Activated naive CD4-positive, alpha-beta T cell treated with anti-CD3 and anti-CD28 coated beads, Interleukin-2, amount 50 U/mL, for 72 hours (primary cell): ENCODE measurements around the gene EXOC3. TPM values are rescaled to one million over a fixed set of nuclear protein-coding genes. Genes with fewer than 3 reads are reported as not detected.

Experiments
- ATAC-seq, 2 donors: fragments of 150-1000 bp; cut with Tn5 transposase; 2 replicates each; pipeline ENCODE4 v1.10.0; 2021; ENCODE audit warnings: mild to moderate bottlenecking in 2 of 2, moderate library complexity in 2 of 2
- DNase-seq, 2 donors: peaks; one replicate each; pipeline ENCODE4 v3.0.0; 2021 to 2022; ENCODE audit warnings: low spot score in 2 of 2
- H3K27ac Mint-ChIP-seq, 2 donors: one replicate each; pipeline ENCODE4 v1.8.0; 2022; ENCODE audit warnings: mild to moderate bottlenecking in 2 of 2, mixed read lengths in 2 of 2
- H3K36me3 Mint-ChIP-seq, 2 donors: one replicate each; pipeline ENCODE4 v1.8.0; 2022; ENCODE audit warnings: mixed read lengths in 2 of 2
- H3K9me3 Mint-ChIP-seq, 2 donors: one replicate each; pipeline ENCODE4 v1.8.0; 2022; ENCODE audit warnings: mixed read lengths in 2 of 2
- total RNA-seq, 2 donors: library from RNA; stranded (reverse); gene quantifications; one replicate each; pipeline ENCODE4 v1.2.3, GENCODE V29; 2022

Gene EXOC3
- total RNA-seq, 2 donors from 2014 or later, result 83.8 to 101 TPM

DNA sequence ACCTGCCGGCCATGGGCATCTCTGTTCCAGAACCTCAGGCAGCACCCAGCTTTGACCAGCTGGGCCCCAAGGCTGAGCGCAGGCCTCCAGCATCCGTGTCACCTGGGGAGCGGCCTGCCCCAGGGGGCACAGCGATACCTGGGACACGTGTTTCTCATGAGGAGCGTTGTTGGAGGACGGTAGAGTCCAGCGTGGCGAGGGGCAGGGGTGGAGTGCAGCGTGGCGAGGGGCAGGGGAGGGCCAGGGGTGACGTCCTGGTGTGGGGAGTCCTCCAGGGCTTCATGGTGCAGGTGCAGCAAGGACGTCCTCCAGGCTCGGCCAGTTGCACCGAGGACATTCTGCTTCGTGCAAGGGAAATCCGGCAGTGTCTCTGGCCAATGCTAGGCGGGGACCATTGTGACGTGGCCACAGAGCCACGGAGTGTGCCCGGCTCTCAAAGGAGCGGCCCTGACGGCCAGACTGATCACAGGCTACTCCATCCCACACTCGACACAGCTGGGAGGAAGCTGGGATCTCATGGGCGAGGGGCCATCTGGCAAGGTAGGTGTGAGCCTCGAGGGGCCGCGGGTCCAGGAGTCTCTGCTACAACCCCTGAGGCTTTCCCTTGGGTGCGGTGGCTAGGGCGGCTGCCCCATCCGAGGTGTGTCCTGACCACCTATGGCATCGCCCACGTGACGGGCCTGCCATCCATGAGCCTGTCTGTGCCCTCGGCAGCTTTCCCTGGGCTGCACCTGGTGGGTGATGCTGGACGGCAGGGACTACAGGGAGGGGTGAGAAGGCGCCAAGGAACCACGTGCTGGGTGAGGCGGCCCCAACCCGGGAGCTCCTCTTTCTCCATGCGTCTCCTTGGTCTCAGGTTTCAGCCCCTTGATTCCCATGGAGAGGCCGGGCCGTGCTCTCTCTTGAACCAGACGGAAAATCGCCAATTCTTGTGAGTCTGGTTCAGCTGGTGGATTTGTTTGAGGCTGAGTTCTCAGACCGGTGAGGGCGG, 47.4 kb downstream of the EXOC3 start:
- DNase-seq, result no peak
- no peak for ATAC-seq
- no peaks in the 10 kb centered on the region for H3K36me3 Mint-ChIP-seq

GRCh38 chr5:491119-491855, 48.3 kb downstream of the EXOC3 start:
- ATAC-seq (no peak), DNase-seq (no peak)
- Mint-ChIP-seq H3K36me3 (no peaks in the 10 kb centered on the region), H3K27ac (no peak overlapping the region), H3K9me3 (no peaks in the 10 kb centered on the region)

More for the DNA sequence above, 47.4 kb downstream of the EXOC3 start:
- Mint-ChIP-seq H3K27ac (no peak overlapping the region), H3K9me3 (no peaks in the 10 kb centered on the region)

DNA sequence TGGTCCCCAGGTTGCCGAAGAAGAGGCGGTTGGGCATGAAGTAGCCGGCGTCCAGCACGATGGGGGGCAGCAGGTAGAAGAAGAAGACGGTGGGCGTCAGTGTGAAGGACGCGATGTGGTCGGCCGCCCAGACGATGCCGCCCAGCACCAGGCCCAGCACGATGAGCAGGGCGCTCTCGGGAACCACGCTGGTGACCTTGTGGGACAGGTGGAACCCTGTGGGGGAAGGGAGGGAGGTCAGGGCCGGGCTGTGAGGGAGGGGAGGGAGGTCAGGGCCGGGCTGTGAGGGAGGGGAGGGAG, 48.8 kb downstream of the EXOC3 start:
- no peak for DNase-seq

DNA sequence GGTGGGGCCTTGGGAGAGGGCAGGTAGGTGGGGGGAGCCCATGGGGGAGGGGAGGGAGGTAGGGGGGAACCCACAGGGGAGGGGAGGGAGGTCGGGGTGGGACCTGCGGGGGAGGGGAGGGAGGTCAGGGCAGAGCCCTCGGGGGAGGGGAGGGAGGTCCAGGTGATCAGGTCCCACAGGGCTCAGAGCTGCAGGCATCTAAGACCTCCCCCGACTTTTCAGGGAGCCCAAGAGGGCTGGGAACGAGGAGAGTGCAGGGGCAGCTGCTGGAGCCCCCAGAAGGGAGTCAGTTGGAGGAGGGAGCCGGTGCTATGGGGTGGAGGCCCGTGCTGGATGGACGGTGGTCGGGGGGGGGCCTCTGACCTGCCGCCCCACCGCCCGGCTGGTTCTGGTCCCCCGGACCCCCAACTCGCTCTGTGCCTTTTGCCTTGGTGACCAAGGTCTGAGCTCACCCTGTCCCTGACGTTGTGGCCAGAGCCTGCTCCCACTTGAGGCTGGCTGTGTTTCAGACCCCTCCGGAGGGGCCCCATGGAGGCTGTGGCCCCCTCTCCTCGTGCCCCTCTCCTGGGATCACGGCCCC, 49.4 kb downstream of the EXOC3 start:
- no peaks in the 10 kb centered on the region for H3K9me3 Mint-ChIP-seq
- no peaks in the 10 kb centered on the region for H3K36me3 Mint-ChIP-seq
- DNase-seq (no peak), ATAC-seq (no peak)
- no peak overlapping the region for H3K27ac Mint-ChIP-seq

More for the DNA sequence above, 48.8 kb downstream of the EXOC3 start:
- Mint-ChIP-seq H3K27ac (no peak overlapping the region), H3K9me3 (no peaks in the 10 kb centered on the region), H3K36me3 (no peaks in the 10 kb centered on the region)
- ATAC-seq, result no peak

DNA sequence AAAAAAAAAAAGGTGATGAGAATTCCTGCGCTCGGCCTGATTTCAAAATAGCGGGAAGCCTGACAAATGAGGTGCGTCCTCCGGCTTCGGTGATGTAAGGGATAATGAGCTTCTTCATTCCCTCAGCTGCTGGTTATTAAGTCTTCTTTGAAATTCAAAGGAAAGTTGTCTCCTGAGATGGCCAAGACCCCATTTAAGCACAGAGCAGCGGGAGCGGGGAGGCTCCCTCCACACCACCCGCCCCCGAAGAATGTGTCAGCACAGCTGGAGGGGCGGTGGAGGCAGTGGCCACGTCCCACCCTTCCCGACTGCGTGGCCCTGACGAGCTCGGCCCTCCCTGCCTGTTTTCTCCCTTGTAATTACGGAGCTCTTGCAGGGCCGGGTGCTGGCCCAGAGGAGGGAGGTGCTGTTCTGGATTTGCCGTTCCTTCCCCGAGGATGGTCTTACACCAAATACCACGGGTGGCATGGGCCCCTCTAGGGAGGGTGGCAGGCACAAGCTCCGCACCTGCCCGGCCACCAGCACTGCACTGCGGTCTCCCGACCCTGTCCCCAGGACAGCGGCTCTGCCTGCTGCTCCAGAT, 50.2 kb downstream of the EXOC3 start:
- Mint-ChIP-seq H3K27ac (no peak overlapping the region), H3K9me3 (no peaks in the 10 kb centered on the region), H3K36me3 (no peaks in the 10 kb centered on the region)
- no peak for DNase-seq
- ATAC-seq, result no peak

DNA sequence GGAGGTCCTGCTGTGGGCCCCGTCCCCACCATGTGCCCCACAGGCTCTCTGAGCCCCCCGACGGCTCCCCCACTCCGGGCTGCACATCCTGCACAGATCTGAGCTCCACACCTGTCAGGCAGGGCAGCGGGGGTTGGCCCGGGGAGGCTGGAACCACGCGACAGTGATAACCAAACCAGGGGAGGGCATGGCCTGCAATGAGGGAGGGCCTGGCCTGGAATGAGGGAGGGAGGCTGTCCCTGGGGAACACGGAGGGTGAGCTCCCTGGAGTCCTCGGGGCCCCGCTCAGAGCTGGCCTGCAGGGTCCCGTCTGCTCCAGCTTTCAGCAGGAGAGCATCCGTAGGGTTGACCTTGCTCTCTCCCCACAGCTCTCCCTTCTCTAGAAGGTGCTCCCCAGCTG, 50.8 kb downstream of the EXOC3 start:
- H3K36me3 Mint-ChIP-seq, result no peaks in the 10 kb centered on the region
- ATAC-seq, result peak in 1 of 2 donors; percentile 24
- H3K27ac Mint-ChIP-seq, result no peak overlapping the region
- H3K9me3 Mint-ChIP-seq, result no peaks in the 10 kb centered on the region
- DNase-seq, result no peak

DNA sequence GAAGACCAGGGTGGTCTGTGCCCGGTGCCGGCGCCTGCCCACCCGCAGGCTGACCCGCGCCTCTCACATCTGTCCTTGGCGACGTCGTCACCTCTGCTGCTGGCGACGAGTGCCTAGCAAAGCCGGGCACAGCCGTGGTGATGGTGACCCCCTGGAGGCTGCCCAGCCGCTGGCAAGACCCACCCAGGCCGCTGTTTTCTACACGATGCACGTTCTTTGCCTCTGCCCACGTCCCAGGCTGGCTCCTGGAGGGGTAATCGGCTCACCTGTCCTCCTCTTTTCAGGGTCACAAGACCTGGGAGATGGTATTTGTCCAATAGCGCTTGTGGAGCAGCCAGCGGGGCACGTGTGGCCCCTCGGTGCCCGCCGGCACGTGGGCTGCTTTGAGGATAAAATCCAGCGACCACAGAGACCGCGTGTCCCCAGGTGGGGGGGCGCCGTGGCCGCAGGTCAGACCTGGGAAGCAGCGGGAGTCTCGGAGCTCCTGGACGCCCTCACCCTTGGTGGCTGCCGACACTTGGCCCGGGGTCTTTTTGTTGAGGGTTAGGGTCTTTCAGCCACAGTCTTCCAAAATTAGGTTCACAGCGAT, 51.8 kb downstream of the EXOC3 start:
- no peak overlapping the region for H3K27ac Mint-ChIP-seq
- no peak for DNase-seq
- no peaks in the 10 kb centered on the region for H3K9me3 Mint-ChIP-seq
- no peak for ATAC-seq
- H3K36me3 Mint-ChIP-seq, result no peaks in the 10 kb centered on the region

DNA sequence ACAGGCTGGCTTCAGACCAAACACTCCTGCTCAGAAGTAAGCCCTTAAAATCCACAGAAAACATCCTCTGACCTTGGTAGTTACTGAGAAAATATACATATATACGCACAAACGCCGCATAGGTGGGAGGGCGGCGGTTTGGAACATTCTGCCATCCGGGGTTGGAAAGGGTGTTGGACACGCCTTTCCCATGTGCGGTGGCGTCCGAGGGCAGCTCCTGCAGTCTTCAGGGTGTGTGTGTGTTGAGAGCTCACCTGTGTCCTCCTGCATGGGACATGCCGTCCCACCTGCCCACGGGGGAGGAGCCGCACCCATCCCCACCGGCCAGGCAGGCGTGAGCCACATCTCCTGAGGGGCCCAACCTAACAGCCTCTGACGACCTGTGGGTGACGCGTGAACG, 53.1 kb downstream of the EXOC3 start:
- ATAC-seq, result no peak
- Mint-ChIP-seq H3K9me3 (no peaks in the 10 kb centered on the region), H3K36me3 (no peaks in the 10 kb centered on the region), H3K27ac (no peak overlapping the region)
- no peak for DNase-seq

DNA sequence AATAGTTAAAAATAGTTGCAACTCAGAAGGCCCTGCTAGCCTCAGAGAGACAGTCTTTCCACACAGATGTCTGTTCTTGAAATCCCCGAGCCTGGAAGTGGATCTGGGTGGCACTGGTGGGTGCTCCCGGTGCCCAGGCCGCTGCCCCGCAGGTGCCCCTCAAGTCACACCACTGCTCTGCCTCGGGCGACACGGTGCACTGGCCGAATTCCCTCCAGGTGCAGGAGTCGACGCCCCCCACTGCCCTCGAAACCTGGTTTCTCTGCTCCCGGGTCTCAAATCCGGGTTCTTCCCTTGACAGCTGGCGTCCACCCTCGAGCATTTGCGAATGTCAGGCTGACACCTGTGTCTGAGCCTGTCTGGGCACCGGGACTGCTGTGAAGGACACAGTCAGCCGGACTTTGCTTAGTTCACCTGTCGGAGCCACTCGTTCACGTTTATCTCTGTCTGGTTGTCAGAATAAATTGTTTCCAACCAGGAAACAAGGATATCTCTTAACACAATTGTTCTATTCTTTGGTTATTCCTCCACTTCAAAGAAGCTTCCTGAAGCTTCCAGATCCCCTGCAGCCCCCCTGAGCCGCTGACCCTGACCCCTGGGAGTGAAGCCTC, 54.2 kb downstream of the EXOC3 start:
- Mint-ChIP-seq H3K36me3 (no peaks in the 10 kb centered on the region), H3K27ac (no peak overlapping the region), H3K9me3 (no peaks in the 10 kb centered on the region)
- DNase-seq (no peak), ATAC-seq (no peak)

GRCh38 chr5:497871-498509, 55.0 kb downstream of the EXOC3 start:
- no peaks in the 10 kb centered on the region for H3K9me3 Mint-ChIP-seq
- no peak overlapping the region for H3K27ac Mint-ChIP-seq
- H3K36me3 Mint-ChIP-seq, result no peaks in the 10 kb centered on the region
- DNase-seq (no peak), ATAC-seq (no peak)

DNA sequence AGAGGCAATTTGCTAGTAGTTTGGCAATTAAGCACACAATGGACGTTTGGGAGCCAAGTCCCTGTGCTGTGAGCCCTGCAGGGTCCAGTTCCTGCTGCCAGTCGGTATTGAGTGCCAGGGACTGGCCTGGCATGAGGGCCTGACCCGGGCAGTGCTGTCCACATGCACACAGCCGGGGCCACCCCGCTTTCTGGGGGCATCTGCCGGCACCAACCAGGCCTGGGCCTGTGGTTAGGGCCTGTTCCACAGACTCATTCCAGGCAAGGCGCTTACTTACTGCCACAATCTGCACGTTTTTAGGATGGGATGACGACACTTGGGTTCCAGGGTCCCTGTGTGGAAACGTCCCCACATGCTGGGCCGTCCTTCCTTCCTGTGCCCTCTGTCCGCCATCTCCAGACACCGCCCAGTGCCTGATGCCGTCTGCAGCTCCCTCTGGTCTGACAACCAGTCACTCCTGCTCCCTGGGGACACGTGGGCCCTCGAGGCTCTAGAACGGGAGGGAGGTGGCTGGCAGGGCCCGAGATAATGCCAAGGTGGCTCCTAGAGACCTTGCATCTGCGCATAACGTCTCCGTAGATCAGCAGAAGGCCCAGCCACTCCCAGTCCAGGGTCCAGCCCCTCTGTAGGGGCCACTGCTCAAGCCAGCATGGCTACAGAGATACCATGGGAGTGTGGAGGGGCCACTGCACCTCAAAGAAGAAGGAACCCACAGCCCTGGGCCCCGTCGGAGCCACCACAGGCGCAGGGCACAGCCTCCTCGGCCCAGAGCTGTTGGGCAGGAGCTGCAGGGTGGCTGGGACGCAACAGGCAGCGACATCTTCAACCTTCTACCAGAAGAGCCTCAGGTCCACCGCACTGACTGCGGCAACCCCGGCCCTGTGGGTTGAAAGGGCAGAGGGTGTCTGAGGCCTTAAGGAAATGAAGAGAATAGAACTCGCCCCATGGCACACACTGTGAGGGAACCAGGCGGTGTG, 56.5 kb downstream of the EXOC3 start:
- DNase-seq (no peak), ATAC-seq (no peak)
- Mint-ChIP-seq H3K9me3 (no peaks in the 10 kb centered on the region), H3K27ac (no peak overlapping the region), H3K36me3 (no peaks in the 10 kb centered on the region)

DNA sequence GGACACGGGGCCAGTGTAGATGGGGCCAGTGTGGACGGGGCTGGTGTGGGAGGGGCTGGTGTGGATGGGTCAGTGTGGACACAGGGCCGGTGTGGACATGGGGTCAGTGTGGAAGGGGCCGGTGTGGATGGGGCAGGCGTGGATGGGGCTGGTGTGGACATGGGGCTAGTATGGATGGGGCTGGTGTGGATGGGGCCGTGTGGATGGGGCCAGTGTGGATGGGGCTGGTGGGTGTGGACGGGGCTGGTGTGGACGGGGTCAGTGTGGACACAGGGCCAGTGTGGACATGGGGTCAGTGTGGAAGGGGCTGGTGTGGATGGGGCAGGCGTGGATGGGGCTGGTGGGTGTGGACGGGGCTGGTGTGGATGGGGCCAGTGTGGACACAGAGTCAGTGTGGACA, 57.5 kb downstream of the EXOC3 start:
- Mint-ChIP-seq H3K9me3 (no peaks in the 10 kb centered on the region), H3K36me3 (no peaks in the 10 kb centered on the region), H3K27ac (no peak overlapping the region)
- DNase-seq, result no peak
- no peak for ATAC-seq

DNA sequence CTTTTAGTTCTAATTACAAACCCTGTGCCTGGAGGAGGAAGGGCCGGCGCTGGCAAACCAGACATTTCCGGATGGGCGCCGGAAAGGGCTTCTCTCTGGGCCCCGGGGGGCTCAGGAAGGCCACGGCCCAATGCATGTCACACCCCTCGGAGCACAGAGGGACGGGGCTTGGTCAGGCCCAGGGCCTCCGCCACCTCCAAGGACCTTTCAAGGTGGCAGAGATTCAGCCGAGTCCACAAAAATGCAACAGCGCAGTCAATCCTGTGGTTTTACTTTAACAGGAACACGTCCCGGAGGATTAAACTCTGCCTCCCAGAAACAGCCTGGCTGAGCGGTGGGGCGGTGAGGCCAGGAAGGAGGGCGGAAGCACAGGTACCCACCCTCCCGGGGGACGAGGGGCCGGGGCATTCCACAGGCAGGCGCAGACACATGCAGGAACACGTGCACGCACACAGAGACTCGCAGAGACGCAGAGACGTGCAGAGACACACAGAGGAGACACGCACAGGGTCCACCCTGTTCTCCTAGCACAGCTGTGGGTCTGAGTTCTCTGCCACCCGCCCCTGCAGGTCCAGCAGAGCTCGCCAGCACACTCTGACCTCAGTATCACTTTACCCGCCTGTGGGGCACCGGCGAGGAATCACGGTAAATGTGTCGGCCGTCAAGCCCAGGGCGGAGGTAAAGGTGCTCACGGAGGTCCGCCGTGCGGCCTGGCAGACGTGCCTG, 58.3 kb downstream of the EXOC3 start:
- H3K9me3 Mint-ChIP-seq, result no peaks in the 10 kb centered on the region

DNA sequence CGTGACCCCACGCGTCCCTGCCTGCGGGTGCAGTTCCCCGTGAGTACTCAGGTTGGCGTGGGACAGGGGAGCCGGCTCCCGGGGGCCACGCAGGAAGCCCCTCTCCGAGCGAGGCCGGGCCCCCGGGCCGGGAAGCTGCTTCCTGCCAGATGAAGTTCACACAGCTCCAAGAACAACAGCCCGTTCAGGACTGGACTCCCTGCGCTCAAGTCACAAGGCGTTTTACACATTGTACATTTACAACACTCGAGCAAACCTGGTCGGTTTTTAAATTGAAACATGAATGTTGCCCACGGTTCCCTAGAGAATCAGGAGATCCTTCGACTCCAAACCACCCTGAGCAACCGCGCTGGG, 58.8 kb downstream of the EXOC3 start:
- no peak for DNase-seq
- no peak overlapping the region for H3K27ac Mint-ChIP-seq
- ATAC-seq, result no peak
- no peaks in the 10 kb centered on the region for H3K9me3 Mint-ChIP-seq
- H3K36me3 Mint-ChIP-seq, result no peaks in the 10 kb centered on the region

More for the DNA sequence above, 58.3 kb downstream of the EXOC3 start:
- Mint-ChIP-seq H3K36me3 (no peaks in the 10 kb centered on the region), H3K27ac (no peak overlapping the region)
- no peak for ATAC-seq
- DNase-seq, result no peak
